Measurements from ENCODE around the gene CIC. TPM values are rescaled to one million over a fixed set of nuclear protein-coding genes. Genes with fewer than 3 reads are reported as not detected.

Gene CIC
- total and polyA plus RNA-seq, 9 of the 15 experiments (the other 6 are each of a cell fraction or from before 2014, with no cell fraction given) = 0.07 to 44.7 (median 8.6) TPM

- TF ChIP-seq ZNF592 (IDR thresholded peaks at IDR 0.05) (no peak), NR2C1 (IDR thresholded peaks at IDR 0.05) (no peak), NR2C1 (tag; IDR thresholded peaks at IDR 0.05) (no peak), DACH1 (IDR thresholded peaks at IDR 0.05; ENCODE audit: partially characterized antibody) (no peak), TRIM24 (IDR thresholded peaks at IDR 0.05) (no peak), TSHZ1 (CRISPR knock-in tag; IDR thresholded peaks at IDR 0.05) (no peak), ZNF277 (CRISPR knock-in tag; IDR thresholded peaks at IDR 0.05; ENCODE audit: borderline replicate concordance) (no peak)
- TF ChIP-seq, protein P1, sequence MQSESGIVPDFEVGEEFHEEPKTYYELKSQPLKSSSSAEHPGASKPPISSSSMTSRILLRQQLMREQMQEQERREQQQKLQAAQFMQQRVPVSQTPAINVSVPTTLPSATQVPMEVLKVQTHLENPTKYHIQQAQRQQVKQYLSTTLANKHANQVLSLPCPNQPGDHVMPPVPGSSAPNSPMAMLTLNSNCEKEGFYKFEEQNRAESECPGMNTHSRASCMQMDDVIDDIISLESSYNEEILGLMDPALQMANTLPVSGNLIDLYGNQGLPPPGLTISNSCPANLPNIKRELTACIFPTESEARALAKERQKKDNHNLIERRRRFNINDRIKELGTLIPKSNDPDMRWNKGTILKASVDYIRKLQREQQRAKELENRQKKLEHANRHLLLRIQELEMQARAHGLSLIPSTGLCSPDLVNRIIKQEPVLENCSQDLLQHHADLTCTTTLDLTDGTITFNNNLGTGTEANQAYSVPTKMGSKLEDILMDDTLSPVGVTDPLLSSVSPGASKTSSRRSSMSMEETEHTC (IDR thresholded peaks at IDR 0.05) = no peak
Measured at GRCh38 chr19:42295831-42296525, 26.9 kb downstream of the CIC start (continued).
